ENCODE data around the gene DZIP3.

The DZIP3 gene

DNA sequence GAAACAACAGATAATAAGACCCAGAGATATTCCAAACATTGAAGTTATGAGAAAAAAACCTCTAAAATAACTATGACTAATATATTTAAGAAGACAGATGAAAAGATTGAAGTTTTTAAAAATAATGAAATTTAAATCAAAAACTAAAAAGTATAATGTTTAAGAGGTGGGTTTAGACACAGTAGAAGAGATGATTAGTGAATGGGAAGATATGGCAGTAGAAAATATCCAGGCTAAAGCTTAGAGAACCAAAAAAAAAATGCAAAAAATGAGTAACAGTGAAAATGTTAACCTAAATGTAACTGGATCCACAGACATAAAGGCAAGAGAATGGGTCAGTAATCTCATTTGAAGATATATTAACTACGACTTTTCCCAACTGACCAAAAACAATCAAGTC lies 115.5 kb downstream of the DZIP3 start:
- DNase-seq: no peak

DNA sequence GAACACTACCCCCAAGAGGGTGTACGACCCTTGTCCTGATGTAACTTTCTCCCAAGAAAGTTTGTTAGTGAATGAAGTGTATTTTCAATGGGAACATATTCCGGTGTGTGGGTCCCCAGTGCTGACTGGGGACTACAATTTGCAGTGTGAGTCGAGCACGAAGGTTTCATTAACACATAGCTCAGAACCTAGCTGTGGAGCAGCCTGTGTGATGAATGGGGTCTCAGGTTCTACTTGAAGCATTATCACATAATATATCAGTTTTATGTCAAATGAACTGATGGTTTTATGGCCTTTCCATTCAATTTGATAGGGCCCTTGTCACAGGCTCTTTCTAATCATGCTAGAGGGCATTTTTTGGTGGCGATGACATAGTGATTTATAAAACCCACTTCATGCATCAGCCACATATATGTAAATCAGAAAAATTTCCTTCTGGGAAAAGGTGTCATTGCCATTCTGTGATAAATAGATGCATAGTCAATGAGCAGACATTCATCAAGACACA lies 123.5 kb downstream of the DZIP3 start:
- no peak for DNase-seq

DNA sequence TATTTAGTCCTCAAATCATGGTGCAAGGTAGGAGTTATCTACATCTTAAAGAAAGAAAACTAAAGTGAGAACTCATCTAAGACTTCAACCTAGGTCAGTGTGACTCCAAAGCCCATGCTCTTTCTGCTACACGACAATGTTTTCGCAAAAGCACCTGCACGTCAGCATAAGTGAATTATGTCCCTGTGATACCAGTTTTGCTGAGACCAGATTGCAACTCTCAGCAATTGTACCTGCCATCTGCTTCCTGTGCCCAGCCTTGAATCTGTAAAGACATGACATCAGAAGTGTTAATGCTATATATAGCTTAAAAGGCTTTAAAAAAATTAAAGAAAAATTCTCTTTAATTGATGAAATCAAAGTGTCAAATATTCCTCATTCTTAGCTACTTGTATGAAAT lies 124.3 kb downstream of the DZIP3 start:
- DNase-seq: no peak

- DNase-seq: no peak
Measured at GRCh38 chr3:108718454-108718853, 128.9 kb downstream of the DZIP3 start.

DNA sequence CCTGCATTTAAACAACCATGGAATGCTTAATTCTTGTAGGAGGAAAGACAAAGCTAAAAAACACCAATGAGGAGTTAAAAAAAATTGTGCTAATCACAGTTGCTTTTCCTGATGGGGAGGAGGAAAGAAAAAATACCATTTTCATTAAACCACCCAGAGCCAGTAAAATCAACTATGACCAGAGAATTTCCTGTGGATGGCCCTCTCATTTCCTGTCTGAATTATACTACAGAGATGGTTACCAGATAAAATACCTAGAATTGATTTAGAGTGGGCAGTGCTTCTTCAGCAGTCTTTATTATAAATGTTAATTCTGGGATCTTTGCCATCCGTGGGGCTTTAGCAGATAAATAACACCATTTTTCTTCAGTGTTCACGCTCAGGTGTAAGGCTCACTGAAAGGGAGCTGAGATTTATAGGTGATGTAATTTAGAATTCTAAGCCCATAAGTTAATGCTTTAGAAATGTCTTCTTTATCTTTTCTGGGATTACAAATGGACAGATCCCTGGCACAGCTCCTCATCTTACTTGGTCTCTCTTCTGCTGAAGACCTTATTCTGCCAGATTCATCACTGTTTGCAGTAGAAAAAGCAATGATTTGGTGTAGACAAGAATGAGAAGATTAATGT lies 129.8 kb downstream of the DZIP3 start:
- DNase-seq: no peak

GRCh38 chr3:108722724-108723123 lies 133.2 kb downstream of the DZIP3 start:
- DNase-seq: no peak

DNA sequence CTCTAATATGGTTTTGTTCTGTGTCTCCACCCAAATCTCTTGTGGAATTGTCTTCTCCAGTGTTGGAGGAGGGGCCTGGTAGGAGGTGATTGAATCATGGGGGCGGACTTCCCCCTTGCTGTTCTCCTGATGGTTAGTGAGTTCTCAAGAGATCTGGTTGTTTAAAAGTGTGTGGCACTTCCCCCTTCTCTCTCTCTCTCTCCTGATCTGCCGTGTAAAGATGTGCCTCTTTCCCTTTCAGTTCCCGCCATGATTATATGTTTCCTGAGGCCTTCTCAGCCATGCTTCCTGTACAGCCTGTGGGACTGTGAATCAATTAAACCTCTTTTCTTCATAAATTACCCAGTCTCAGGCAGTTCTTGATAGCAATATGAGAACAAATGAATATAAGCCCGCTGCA lies 134.6 kb downstream of the DZIP3 start:
- no peak for DNase-seq

DNA sequence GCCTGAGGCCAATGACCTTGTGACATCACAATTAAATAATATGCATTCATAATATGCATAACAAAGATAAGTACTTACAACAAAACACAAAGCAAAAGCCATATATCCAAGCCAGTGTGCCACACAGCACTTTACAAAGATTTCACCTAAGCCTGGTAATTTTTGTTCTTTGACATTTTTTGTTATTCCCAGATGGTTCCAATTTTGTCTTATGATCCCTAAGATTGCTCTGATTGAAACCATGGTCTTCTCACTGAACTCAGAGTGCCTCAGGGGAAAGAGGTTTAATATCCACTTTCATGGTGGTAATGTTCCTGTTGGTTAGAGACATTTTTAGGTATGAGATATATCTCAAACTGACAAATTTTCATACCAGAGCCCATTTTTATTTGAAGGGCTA lies 138.6 kb downstream of the DZIP3 start:
- no peak for DNase-seq

DNA sequence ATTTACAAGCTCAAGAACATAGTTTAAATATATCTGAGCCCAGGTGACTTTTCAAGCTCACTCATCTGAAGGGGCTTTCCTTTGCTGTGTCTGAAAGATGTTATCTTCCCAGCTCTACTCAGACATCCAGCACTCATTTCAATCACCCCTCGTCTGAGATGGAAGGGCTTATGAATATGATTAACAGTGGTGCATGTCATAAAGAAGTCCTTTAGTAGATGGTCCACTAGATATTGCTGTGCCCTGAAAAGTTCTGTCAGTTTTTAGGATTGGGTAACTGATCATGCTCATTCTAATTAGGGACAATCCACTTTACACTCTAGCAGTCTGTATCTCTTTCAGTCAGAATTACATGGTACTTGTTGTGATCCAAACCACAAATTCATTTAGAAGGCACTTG lies 139.4 kb downstream of the DZIP3 start:
- DNase-seq: no peak

- no peak for DNase-seq
Measured at GRCh38 chr3:108736821-108737220, 147.3 kb downstream of the DZIP3 start.

- no peak for DNase-seq
Measured at GRCh38 chr3:108742929-108743328, 153.4 kb downstream of the DZIP3 start.
